HepG2 (cell line): ENCODE measurements around the gene RTP3. TPM values are rescaled to one million over a fixed set of nuclear protein-coding genes. Genes with fewer than 3 reads are reported as not detected.

Experiments
- BCL3 ChIP-seq: sonication (generic); formaldehyde crosslinking; IDR thresholded peaks from 2 replicates; pipeline ENCODE4 v1.5.1; 2020; ENCODE audit warnings: mild to moderate bottlenecking, missing genetic modification reagents, moderate library complexity
- CAMTA2 ChIP-seq: sonication (generic); formaldehyde crosslinking; IDR thresholded peaks from 2 replicates; pipeline ENCODE4 v1.4.0; 2020; ENCODE audit warnings: mild to moderate bottlenecking, missing genetic modification reagents, borderline replicate concordance
- CREBL2 ChIP-seq: sonication (generic); formaldehyde crosslinking; IDR thresholded peaks from 2 replicates; pipeline ENCODE4 v1.8.1; 2023; ENCODE audit warnings: missing genetic modification reagents, mild to moderate bottlenecking, borderline replicate concordance
- ETV6 ChIP-seq: sonication (generic); formaldehyde crosslinking; conservative IDR thresholded peaks from 2 replicates; pipeline ENCODE4 v1.4.0; 2020; ENCODE audit warnings: missing genetic modification reagents
- GZF1 ChIP-seq: sonication (generic); formaldehyde crosslinking; IDR thresholded peaks from 2 replicates; pipeline ENCODE4 v1.5.1; 2020; ENCODE audit warnings: mild to moderate bottlenecking, missing genetic modification reagents
- HMGXB3 ChIP-seq: sonication (generic); formaldehyde crosslinking; IDR thresholded peaks from 2 replicates; pipeline ENCODE4 v1.4.0; 2020; ENCODE audit warnings: missing genetic modification reagents, borderline replicate concordance
- JDP2 ChIP-seq: sonication (generic); formaldehyde crosslinking; IDR thresholded peaks from 2 replicates; pipeline ENCODE4 v1.8.1; 2022; ENCODE audit warnings: missing genetic modification reagents, borderline replicate concordance
- LCORL ChIP-seq, 2 experiments: fragments of 450-650 bp in 1 of 2; sonication (generic) in 1 of 2; formaldehyde crosslinking in 1 of 2; IDR thresholded peaks; 2 replicates each; pipeline versions ENCODE4 v1.5.0 to v1.6.1; 2017 to 2020; ENCODE audit warnings: antibody characterized with exemption in 1 of 2, missing genetic modification reagents in 1 of 2
- REPIN1 ChIP-seq: sonication (generic); formaldehyde crosslinking; IDR thresholded peaks from 2 replicates; pipeline ENCODE4 v1.8.0; 2022; ENCODE audit warnings: missing genetic modification reagents, low read depth, mild to moderate bottlenecking, borderline replicate concordance
- RFX5 ChIP-seq: IDR thresholded peaks from 2 replicates; pipeline ENCODE4 v1.6.1; 2011; ENCODE audit warnings: low read depth, low read length, improper control_type of control experiment
- SAP130 ChIP-seq: IDR thresholded peaks from 2 replicates; pipeline ENCODE4 v1.6.1; 2016; ENCODE audit warnings: low read depth
- SMYD3 ChIP-seq: sonication (generic); formaldehyde crosslinking; IDR thresholded peaks from 2 replicates; pipeline ENCODE4 v1.8.1; 2023; ENCODE audit warnings: mild to moderate bottlenecking, missing genetic modification reagents
- SP5 ChIP-seq: IDR thresholded peaks from 2 replicates; pipeline ENCODE4 v1.6.1; 2016; ENCODE audit warnings: low read depth, borderline replicate concordance
- SYNCRIP ChIP-seq: fragments of 200-400 bp; formaldehyde crosslinking; IDR thresholded peaks from 2 replicates; pipeline ENCODE4 v1.6.1; 2018; ENCODE audit warnings: mild to moderate bottlenecking, low read depth, low read length; ENCODE audit not compliant: insufficient read depth
- TEAD3 ChIP-seq: optimal IDR thresholded peaks from 2 replicates; pipeline ENCODE3; 2016; ENCODE audit warnings: borderline replicate concordance
- ZNF121 ChIP-seq: sonication (generic); formaldehyde crosslinking; IDR thresholded peaks from 2 replicates; pipeline ENCODE4 v1.5.0; 2020; ENCODE audit warnings: mild to moderate bottlenecking, missing genetic modification reagents
- ZNF205 ChIP-seq: IDR thresholded peaks from 2 replicates; pipeline ENCODE4 v1.6.1; 2018; ENCODE audit warnings: missing biosample characterization, missing genetic modification reagents
- ZNF274 ChIP-seq: sonication (generic); formaldehyde crosslinking; IDR thresholded peaks from 2 replicates; pipeline ENCODE4 v1.5.1; 2020; ENCODE audit warnings: mild to moderate bottlenecking, missing genetic modification reagents
- ZNF605 ChIP-seq: sonication (generic); formaldehyde crosslinking; IDR thresholded peaks from 2 replicates; pipeline ENCODE4 v1.8.0; 2022; ENCODE audit warnings: mild to moderate bottlenecking, missing genetic modification reagents
- ZNF709 ChIP-seq: sonication (generic); formaldehyde crosslinking; IDR thresholded peaks from 2 replicates; pipeline ENCODE4 v1.5.0; 2020; ENCODE audit warnings: mild to moderate bottlenecking, missing genetic modification reagents
- polyA plus RNA-seq, 8 experiments: library from polyadenylated mRNA; depleted of rRNA in 3 of 8; stranded (reverse) in 7 of 8; unstranded in 1 of 8; fragments of >200 nt; fragmentation: Illumina TruSeq in 4 of 8; extraction: Trizol in 4 of 8; gene quantifications; 2 replicates each; pipeline versions ENCODE4 v1.2.1 to v1.2.3, GENCODE V29; 2011 to 2016; ENCODE audit warnings: low read depth in 4 of 8, missing spikeins in 1 of 8, mixed read lengths in 1 of 8; ENCODE audit not compliant: insufficient read depth in 1 of 8
- total RNA-seq, 5 experiments: library from RNA; depleted of rRNA; stranded (reverse); fragments of >200 nt; fragmentation: Illumina TruSeq; extraction: Trizol; gene quantifications; 2 replicates each; pipeline ENCODE4 v1.2.3, GENCODE V29; 2016; ENCODE audit warnings: low read depth in 1 of 5
- TF ChIP-seq, protein P1 (sequence below): sonication (generic); formaldehyde crosslinking; IDR thresholded peaks from 2 replicates; pipeline ENCODE4 v1.4.0; 2020; ENCODE audit warnings: missing genetic modification reagents, borderline replicate concordance

RTP3 gene
- total and polyA plus RNA-seq, 2 of the 13 experiments (the other 11 are each of a cell fraction or from before 2014, with no cell fraction given): 0.09 TPM; not detected in 1

DNA sequence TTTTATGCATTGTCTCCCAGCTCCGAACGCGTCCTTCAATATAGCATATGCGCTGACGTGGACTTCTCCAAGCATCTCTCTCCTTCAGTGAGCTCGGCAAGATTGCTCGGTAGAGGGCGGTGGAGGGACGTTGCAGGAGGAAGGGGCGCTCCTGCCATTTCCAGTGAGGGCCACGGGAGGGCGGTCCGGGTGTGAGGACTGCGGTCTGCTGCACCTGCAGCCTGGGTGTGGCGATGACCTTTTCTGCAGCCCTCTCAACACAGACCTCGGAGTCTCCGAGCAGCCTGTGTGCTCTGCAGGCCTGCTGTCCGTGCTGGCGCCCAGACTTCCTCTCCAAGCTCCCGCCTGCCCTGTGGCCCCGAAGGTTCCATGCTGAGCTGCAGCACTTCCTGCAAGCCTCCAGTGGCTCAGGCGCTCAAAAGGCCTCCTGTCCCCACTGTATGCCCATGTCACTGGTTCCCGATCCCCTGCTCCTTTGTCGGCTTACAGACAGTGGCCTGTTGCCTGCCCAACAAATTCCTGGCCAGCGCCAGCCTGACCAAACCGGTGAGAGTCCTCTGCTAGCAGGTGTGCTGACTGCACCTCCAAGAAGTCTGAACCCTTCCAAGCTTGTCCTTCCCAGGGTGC lies 8.9 kb upstream of the RTP3 start (continued):
- TF ChIP-seq SMYD3 (CRISPR knock-in tag) (no peak), SYNCRIP (no peak), SAP130 (peak; percentile 28; the same call in 1 of the 2 replicates), ZNF205 (CRISPR knock-in tag) (no peak), GZF1 (CRISPR knock-in tag) (no peak), TEAD3 (CRISPR knock-in tag) (peak; percentile 75), JDP2 (CRISPR knock-in tag) (no peak), ZNF605 (CRISPR knock-in tag) (peak; percentile 37; the same call in 1 of the 2 replicates), CREBL2 (no peak), ZNF121 (CRISPR knock-in tag) (no peak), RFX5 (no peak), ETV6 (no peak), BCL3 (CRISPR knock-in tag) (no peak), REPIN1 (peak; percentile 85), HMGXB3 (CRISPR knock-in tag) (no peak), LCORL (IDR thresholded peaks at IDR 0.05) (no peak), LCORL (CRISPR knock-in tag; IDR thresholded peaks at IDR 0.05) (peak; percentile 54; the same call in 1 of the 2 replicates), CAMTA2 (CRISPR knock-in tag) (no peak), ZNF274 (CRISPR knock-in tag) (no peak), ZNF709 (CRISPR knock-in tag) (no peak), SP5 (CRISPR knock-in tag) (no peak)
- TF ChIP-seq, protein P1, sequence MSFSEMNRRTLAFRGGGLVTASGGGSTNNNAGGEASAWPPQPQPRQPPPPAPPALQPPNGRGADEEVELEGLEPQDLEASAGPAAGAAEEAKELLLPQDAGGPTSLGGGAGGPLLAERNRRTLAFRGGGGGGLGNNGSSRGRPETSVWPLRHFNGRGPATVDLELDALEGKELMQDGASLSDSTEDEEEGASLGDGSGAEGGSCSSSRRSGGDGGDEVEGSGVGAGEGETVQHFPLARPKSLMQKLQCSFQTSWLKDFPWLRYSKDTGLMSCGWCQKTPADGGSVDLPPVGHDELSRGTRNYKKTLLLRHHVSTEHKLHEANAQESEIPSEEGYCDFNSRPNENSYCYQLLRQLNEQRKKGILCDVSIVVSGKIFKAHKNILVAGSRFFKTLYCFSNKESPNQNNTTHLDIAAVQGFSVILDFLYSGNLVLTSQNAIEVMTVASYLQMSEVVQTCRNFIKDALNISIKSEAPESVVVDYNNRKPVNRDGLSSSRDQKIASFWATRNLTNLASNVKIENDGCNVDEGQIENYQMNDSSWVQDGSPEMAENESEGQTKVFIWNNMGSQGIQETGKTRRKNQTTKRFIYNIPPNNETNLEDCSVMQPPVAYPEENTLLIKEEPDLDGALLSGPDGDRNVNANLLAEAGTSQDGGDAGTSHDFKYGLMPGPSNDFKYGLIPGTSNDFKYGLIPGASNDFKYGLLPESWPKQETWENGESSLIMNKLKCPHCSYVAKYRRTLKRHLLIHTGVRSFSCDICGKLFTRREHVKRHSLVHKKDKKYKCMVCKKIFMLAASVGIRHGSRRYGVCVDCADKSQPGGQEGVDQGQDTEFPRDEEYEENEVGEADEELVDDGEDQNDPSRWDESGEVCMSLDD (CRISPR knock-in tag): no peak
